Heart left ventricle (tissue), 16 donors: ENCODE results near the gene FBXW7. TPM values are rescaled to one million over a fixed set of nuclear protein-coding genes. Genes with fewer than 3 reads are reported as not detected.
"Not testable (repeated sequence)": the region's sequence is repeated elsewhere in the genome, so short reads cannot be mapped to it uniquely, and the experiment has no call there.

Source experiments
- ATAC-seq, 4 donors: fragments of 200-7000 bp; cut with Tn5 transposase; one replicate each; pipeline ENCODE4 v1.9.1; 2020 to 2022; ENCODE audit warnings: moderate library complexity in 4 of 4, mild to moderate bottlenecking in 3 of 4, moderate number of reproducible peaks in 1 of 4
- DNase-seq, 5 donors: peaks; one replicate each; pipeline ENCODE4 v3.0.0-alpha.2; 2020
- H3K27ac ChIP-seq, 12 donors: fragments of 200-600 bp; sonication (generic) in 4 of 12; one replicate each; pipeline versions ENCODE4 v1.5.0 to v1.8.0; 2016 to 2022; ENCODE audit warnings: mild to moderate bottlenecking in 2 of 12
- H3K27me3 ChIP-seq, 9 donors: fragments of 200-600 bp; sonication (generic) in 2 of 9; one replicate each; pipeline versions ENCODE4 v1.5.1 to v1.8.0; 2016 to 2022; ENCODE audit warnings: mild to moderate bottlenecking in 3 of 9
- H3K36me3 ChIP-seq, 9 donors: fragments of 200-600 bp; sonication (generic) in 2 of 9; one replicate each; pipeline versions ENCODE4 v1.5.0 to v1.8.0; 2018 to 2022; ENCODE audit warnings: mild to moderate bottlenecking in 2 of 9
- H3K4me1 ChIP-seq, 12 donors: fragments of 200-600 bp; sonication (generic) in 4 of 12; one replicate each; pipeline versions ENCODE4 v1.5.0 to v1.8.0; 2016 to 2022; ENCODE audit warnings: mild to moderate bottlenecking in 3 of 12
- H3K4me3 ChIP-seq, 12 donors: fragments of 200-600 bp; sonication (generic) in 4 of 12; one replicate each; pipeline versions ENCODE4 v1.5.0 to v1.8.0; 2017 to 2022; ENCODE audit warnings: mild to moderate bottlenecking in 9 of 12, moderate library complexity in 4 of 12
- H3K9me3 ChIP-seq, 12 donors: fragments of 200-600 bp; sonication (generic) in 4 of 12; one replicate each; pipeline versions ENCODE4 v1.5.0 to v1.8.0; 2016 to 2022; ENCODE audit warnings: mild to moderate bottlenecking in 1 of 12
- POLR2A ChIP-seq, 2 donors: fragments of 450-650 bp; IDR thresholded peaks; one replicate each; pipeline ENCODE4 v1.6.1; 2017; ENCODE audit warnings: antibody characterized with exemption in 2 of 2, mild to moderate bottlenecking in 2 of 2, moderate library complexity in 2 of 2
- WGBS, 4 donors: extraction: QIAGEN DNeasy Blood & Tissue Kit in 2 of 4; methylation state at CpG; one replicate each; pipeline versions ENCODE4 v1.1.5 to v1.1.7; 2013 to 2018; 5-methylcytosine and 5-hydroxymethylcytosine counted together
- intact Hi-C, 10 donors: fragments of 100-400 bp; cut with DNase I; formaldehyde crosslinking; loops; one replicate each; pipeline versions ENCODE4 v1.11.1 to v1.14.2; 2022
- polyA plus RNA-seq, 2 donors: library from polyadenylated mRNA; stranded (reverse); fragments of 200-250 nt; gene quantifications; one replicate each; pipeline ENCODE4 v1.2.3, GENCODE V29; 2013
- total RNA-seq, 9 donors: library from RNA; depleted of rRNA in 2 of 9; stranded (reverse); fragments of >200 nt in 2 of 9; fragmentation: NEBNext Ultra II Directional in 3 of 9; extraction: Animal tissue kit (Norgen Biotek cat#: 25700) in 3 of 9; gene quantifications; one replicate each; pipeline versions ENCODE4 v1.1.0 to v1.2.4, GENCODE V29; 2016 to 2023
- TF ChIP-seq, protein P1 (sequence below), 12 donors: fragments of 200-600 bp; sonication (generic) in 4 of 12; IDR thresholded peaks; one replicate each; pipeline versions ENCODE4 v1.5.0 to v1.8.0; 2018 to 2022; ENCODE audit warnings: antibody characterized with exemption in 12 of 12, mild to moderate bottlenecking in 5 of 12
- donor health status: ischemic (EF 13 %, LVEDD 7.1; RV severe dilation, severe dysfunction).
- donor health status: healthy with polysubstance abuse.
- donor health status: DM: no; HTN: yes; CAD: no.
- donor health status: DM: no; HTN: no; CAD: no.
- donor health status: ischemic (EF 25% LVEDD 6.9; RV normal size, moderate dysfunction).
- donor health status: ischemic (EF 25% LVEDD 5.7; RV mildly dilated, moderate dysfunction).
- donor health status: healthy.
- donor health status: DM: yes; HTN: yes; CAD: no.
- donor health status: ischemic (EF 35%, LVEDD 5.7; RV mildly dilated, moderate dysfunction).
- donor health status: nonischemic (EF 11% LVEDD 7.7; RV severe dilation, severe dysfunction).
- donor health status: DM: yes; HTN: yes; CAD: no.
- donor health status: PGD.
- donor health status: ischemic (EF 29% LVEDD 5.4; RV normal size, mild dysfunction).
- donor health status: nonischemic (EF 23%, LVEDD 6.1; RV moderate dilation, normal function).

Gene FBXW7
- total and polyA plus RNA-seq, 11 donors, result 20.6 to 74.1 (median 59.8) TPM

- DNase-seq (no peak), ATAC-seq (no peak)
- Histone ChIP-seq H3K27me3 (no peaks in the 10 kb centered on the region), H3K27ac (no peak overlapping the region), H3K4me3 (no peak overlapping the region), H3K4me1 (peaks cover 0 to 5% (median 0%) of the 10 kb centered on the region in 12 donors), H3K9me3 (no peaks in the 10 kb centered on the region), H3K36me3 (no peaks in the 10 kb centered on the region)
- intact Hi-C loops, result no loop called here
- TF ChIP-seq, protein P1, sequence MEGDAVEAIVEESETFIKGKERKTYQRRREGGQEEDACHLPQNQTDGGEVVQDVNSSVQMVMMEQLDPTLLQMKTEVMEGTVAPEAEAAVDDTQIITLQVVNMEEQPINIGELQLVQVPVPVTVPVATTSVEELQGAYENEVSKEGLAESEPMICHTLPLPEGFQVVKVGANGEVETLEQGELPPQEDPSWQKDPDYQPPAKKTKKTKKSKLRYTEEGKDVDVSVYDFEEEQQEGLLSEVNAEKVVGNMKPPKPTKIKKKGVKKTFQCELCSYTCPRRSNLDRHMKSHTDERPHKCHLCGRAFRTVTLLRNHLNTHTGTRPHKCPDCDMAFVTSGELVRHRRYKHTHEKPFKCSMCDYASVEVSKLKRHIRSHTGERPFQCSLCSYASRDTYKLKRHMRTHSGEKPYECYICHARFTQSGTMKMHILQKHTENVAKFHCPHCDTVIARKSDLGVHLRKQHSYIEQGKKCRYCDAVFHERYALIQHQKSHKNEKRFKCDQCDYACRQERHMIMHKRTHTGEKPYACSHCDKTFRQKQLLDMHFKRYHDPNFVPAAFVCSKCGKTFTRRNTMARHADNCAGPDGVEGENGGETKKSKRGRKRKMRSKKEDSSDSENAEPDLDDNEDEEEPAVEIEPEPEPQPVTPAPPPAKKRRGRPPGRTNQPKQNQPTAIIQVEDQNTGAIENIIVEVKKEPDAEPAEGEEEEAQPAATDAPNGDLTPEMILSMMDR (IDR thresholded peaks at IDR 0.05), result no peak
- no peak for TF ChIP-seq POLR2A (IDR thresholded peaks at IDR 0.05)
- WGBS, 4 donors, result 37 to 48% (median 43%) methylated on average over 1 of the region's 1 CpG
These were observed 22.5 kb upstream of the FBXW7 start for GRCh38 chr4:152558396-152558795.

DNA sequence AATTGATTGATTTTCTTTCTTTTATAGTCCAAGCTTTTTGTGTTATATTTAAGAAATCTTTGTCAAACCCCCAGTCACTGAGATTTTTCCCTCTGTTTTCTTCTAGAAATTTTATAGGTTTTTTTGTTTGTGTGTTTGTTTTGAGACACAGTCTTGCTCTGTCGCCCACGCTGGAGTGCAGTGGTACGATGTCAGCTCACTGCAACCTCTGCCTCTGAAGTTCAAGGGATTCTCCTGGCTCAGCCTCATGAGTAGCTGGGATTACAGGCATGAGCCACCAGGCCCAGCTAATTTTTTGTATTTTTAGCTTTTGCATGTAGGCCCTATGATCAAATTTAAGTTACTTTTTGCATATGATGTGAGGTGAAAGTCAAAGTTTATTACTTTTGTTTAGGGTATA lies 20.9 kb upstream of the FBXW7 start:
- peaks cover 0 to 5% (median 0%) of the 10 kb centered on the region in 12 donors for H3K4me1 ChIP-seq
- intact Hi-C loops, result no loop called here
- H3K9me3 ChIP-seq, result no peaks in the 10 kb centered on the region
- no peak for TF ChIP-seq POLR2A (IDR thresholded peaks at IDR 0.05)
- TF ChIP-seq, protein P1 (IDR thresholded peaks at IDR 0.05), result no peak
- no peak for DNase-seq
- no peaks in the 10 kb centered on the region for H3K27me3 ChIP-seq
- ATAC-seq, result no peak
- H3K36me3 ChIP-seq, result no peaks in the 10 kb centered on the region
- WGBS, 4 donors, result 77 to 88% (median 85%) methylated on average over 3 of the region's 3 CpGs
- no peak overlapping the region for H3K27ac ChIP-seq
- no peak overlapping the region for H3K4me3 ChIP-seq

DNA sequence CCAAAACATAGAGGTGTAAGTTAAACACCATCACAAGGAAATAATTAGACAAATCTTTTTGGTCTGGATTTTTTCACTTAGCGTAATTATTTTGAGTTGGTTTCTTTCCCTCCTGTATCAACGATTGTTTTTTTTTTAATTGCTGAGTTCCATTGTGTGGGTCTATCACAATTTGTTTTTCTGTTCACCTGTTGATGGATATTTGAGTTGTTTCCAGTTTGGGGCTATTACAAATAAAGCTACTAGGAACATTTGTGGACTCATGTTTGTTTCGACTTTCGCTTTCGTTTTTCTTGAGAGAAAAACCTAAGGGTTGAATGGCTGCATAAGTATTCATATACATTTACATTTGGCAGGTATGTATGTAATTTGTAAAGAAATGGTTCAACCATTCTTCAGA lies 20.4 kb upstream of the FBXW7 start:
- DNase-seq (no peak), ATAC-seq (no peak)
- TF ChIP-seq, protein P1 (IDR thresholded peaks at IDR 0.05), result no peak
- TF ChIP-seq POLR2A (IDR thresholded peaks at IDR 0.05), result no peak
- Histone ChIP-seq H3K27ac (no peak overlapping the region), H3K4me1 (peaks cover 0 to 5% (median 0%) of the 10 kb centered on the region in 12 donors), H3K36me3 (no peaks in the 10 kb centered on the region), H3K9me3 (no peaks in the 10 kb centered on the region), H3K4me3 (no peak overlapping the region), H3K27me3 (no peaks in the 10 kb centered on the region)
- 92 to 95% (median 92%) methylated on average over 5 of the region's 5 CpGs for WGBS, 4 donors
- intact Hi-C loops, result no loop called here

DNA sequence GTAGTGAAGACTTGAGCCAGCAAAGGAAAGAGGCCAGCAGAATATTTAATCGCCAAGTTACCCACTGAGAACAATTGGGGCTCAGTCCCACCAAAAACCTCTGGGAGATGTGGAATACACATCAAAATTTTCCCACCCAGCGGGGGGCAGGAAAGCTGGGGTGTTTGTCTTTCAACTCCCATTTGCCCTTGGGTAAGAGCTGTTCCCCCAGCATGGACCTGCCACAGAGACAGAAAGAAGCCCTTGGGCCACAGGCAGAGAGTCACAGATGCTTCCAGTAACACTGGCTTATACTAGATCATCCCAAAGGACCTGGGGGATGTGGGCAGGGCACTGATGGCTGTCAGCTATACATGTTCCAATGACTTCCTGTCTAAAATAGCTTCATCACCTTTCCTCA lies 18.9 kb upstream of the FBXW7 start:
- Histone ChIP-seq H3K4me1 (peaks cover 0 to 5% (median 0%) of the 10 kb centered on the region in 12 donors), H3K27ac (peak overlapping the region in 1 of 12 donors; percentile 41), H3K36me3 (no peaks in the 10 kb centered on the region), H3K27me3 (no peaks in the 10 kb centered on the region), H3K9me3 (no peaks in the 10 kb centered on the region), H3K4me3 (no peak overlapping the region)
- intact Hi-C loops, result no loop called here
- DNase-seq (no peak), ATAC-seq (no peak)
- 87 to 100% (median 95%) methylated on average over 2 of the region's 2 CpGs for WGBS, 4 donors
- TF ChIP-seq, protein P1 (IDR thresholded peaks at IDR 0.05), result no peak
- no peak for TF ChIP-seq POLR2A (IDR thresholded peaks at IDR 0.05)

- intact Hi-C loops, result not testable (repeated sequence)
- WGBS, 4 donors, result 91 to 99% (median 95%) methylated on average over 2 of the region's 2 CpGs
These were observed 14.8 kb upstream of the FBXW7 start for GRCh38 chr4:152550687-152551086.

More at GRCh38 chr4:152550687-152551086, 14.8 kb upstream of the FBXW7 start:
- DNase-seq, H3K4me3 ChIP-seq, H3K4me1 ChIP-seq, H3K9me3 ChIP-seq, ATAC-seq, H3K36me3 ChIP-seq, H3K27ac ChIP-seq, H3K27me3 ChIP-seq: not testable (repeated sequence)
